ENCODE measurements around the gene TMEM255B.
"Not testable (repeated sequence)": the region's sequence is repeated elsewhere in the genome, so short reads cannot be mapped to it uniquely, and the experiment has no call there.

The TMEM255B gene

DNA sequence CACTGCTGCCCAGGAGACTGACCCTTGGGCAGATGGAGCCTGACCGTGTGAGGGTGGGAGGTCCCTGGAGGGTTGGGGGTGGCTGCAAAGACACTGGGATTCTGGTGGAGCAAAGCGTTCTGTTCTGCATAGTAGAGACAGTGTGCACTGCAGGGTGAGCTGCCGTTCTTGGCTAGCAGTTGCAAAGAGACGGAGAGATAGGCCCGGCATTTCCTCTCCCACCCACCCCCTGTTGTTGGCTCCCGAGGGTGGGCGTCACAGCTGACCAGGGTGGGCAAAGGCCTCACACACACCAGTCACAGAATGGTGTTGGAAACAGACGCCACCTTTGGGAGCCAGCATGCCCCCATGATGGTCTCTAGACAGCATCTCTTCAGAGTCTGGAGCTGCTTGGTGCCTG is 11.4 kb downstream of the TMEM255B start:
- no peak for DNase-seq

- no peak for DNase-seq
These were observed 11.9 kb downstream of the TMEM255B start for GRCh38 chr13:113770937-113771336.

DNA sequence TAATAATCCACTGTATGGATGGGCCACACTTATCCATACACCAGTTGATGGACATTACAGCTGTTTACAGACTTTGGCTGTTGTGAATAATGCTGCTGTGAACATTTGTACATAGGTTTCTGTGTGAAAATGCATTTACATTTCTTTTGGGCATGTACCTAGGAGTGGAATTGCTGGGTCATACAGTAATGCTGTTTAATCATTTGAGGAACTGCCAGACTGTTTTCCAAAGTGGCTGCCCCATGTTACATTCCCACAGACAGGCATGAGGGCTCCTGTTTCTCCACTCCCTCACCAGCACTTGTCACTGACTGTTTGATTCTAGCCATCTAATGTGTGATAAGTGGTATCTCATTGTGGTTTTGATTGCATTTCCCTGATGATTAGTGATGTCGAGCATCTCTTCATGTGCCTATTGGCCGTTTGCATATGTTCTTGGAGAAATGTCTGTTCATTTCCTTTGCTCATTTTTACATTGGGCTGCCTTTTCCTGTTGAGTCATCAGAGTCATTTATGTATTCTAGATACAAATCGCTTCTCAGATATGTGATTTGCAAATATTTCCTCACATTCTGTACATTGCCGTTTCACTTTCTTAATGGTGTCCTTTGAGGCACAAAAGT is 12.8 kb downstream of the TMEM255B start:
- no peak for DNase-seq

GRCh38 chr13:113774177-113775107 is 15.4 kb downstream of the TMEM255B start:
- DNase-seq: no peak

GRCh38 chr13:113775451-113776145 is 16.6 kb downstream of the TMEM255B start:
- no peak for DNase-seq

GRCh38 chr13:113776231-113777125 is 17.5 kb downstream of the TMEM255B start:
- no peak for DNase-seq

DNA sequence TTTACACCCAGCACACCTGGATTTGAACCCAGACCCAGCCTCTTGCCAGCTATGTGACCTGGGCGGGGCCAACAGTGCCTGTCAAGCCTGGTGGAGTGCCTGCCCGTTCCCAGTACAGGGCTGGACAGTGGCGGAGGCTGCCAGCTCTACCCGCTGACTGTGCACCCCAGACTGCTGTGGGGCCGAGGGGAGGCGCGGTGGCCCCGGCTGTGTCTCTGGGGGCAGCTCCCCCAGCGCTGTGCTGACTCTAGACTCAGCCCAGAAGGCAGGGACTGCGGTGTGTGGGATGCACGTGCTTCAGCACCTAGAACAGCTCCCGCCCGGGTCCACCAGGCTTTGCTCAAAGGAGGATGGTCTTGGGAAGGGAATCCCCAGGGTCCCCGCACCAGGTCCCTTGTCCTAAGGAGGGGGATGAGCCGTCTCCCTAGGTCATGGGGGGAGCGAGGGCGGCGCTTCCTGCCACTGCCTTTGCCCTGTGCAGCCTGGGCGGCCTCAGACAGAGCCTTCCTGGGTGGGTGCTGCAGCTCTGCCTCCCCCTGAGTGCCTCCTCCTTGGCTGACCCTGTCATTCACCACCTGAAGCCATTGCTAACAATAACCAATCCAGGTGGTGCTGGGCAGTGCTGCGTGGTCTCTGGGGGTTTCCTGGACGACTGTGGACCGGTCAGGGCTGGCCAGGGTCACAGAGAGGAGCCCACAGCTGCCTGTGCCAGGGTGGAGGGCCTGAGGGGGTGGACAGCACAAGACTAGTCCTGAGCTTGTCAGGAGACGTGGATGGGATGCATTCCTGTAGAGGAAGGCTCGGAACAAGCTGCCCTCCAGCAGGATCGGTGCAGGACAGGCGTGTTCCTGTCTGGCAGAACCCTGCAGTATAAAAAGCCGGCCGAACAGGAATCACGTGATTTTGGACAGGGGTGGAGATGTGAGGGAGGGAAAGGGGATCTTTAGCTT is 18.6 kb downstream of the TMEM255B start:
- no peak for DNase-seq

DNA sequence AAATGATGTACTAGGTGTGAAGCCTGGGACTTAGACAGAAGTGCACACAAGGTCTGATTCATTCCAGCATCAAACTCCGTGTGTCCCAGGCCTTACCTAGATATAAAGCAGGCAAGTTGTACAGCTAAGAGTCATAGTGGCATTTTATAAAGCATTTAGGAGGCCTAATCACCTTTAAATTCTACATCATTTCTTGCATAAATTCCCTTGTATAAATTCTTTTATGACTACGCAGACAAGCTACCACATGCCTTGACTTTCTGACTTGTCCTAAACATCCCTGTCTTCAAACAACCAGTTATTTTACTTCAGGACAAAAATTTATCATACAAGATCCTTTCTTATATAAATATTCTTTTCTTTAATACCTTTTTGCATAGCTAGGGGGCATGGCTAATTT is 22.5 kb downstream of the TMEM255B start:
- no peak for DNase-seq

DNA sequence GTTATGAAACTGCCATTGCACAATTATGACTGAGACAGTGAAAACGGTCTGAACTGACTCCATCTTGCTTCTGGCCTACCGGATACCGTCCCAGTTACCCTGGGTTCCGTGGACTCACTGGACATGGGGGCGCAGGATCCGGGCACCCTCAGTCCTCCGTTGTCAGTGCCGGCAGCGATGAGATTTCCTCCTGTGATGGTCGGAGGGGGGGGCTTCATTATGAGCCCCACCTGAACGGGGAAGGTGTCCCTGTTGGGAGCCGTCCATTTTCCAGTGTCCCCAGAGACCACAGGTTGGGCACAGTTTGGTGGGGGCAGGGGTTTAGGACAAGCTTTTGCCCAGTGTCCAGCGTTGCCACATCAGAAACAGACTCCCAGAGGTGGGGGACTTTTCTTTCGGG is 23.4 kb downstream of the TMEM255B start:
- no peak for DNase-seq

DNA sequence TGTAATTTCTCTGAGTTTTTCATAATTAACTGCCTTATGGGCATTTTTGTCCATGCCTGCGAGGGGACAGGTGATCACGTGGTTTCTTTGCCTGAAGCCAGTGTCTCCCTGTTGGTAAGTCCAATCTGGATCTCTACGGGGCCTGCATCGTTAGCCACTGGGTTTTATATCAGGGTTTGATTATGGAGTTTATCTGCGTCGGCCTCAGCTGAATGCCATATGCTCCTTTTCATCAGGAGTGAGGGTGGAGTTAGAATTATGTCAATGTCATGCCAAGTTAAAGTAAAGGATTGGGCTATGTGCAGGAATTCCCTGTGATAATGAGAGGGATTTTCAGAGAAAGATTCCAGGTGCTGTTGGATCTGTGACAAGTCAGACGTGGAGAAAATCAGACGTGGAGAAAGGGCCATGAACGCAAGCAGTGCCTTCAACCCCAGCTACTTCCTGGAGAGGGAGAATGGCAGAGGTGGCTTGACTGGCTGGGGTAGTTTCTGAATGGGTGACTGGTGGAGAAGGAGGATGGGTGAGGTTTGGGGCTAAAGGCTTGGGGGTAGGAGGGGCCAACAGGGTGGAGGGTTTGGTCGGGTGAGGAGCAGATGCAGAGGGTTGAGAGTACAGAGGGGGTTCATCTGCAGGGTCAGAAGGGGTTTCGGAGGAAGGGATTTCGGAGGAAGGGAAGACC is 24.3 kb downstream of the TMEM255B start:
- no peak for DNase-seq

DNA sequence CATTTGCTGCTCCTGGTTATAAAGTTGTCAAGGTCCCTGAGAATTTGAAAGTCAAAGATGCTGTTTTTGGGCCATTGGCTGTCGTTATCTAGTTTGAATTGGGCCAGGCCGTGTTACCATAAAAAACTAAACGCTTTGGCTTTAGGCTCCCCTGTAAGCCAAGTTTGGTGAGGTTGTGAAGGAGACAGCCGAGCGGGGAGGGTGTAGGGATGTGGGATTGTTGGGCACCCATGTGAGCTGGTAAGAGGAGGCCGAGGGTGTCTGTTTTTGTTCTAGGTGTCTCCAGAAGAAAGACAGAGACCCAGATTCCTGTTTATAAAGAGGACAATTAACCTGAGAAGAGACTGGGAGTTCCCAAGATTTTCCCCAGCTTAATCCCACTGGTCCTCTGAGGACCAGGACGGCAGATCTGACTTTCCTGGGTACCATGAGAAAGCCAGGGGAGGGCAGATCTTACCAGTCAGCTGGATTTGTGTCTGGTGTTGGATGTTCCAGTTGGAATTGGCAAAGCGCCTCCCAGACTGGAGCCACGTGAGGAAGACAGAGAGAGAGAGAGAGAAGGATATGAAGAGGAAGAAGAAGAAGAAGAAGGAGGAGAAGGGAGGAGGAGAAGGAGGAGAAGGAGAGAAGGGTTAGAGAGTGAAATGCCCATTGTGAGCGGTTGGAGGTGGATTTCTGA is 25.1 kb downstream of the TMEM255B start:
- DNase-seq: no peak

- DNase-seq: no peak
These were observed 25.6 kb downstream of the TMEM255B start for GRCh38 chr13:113784645-113785024.

DNA sequence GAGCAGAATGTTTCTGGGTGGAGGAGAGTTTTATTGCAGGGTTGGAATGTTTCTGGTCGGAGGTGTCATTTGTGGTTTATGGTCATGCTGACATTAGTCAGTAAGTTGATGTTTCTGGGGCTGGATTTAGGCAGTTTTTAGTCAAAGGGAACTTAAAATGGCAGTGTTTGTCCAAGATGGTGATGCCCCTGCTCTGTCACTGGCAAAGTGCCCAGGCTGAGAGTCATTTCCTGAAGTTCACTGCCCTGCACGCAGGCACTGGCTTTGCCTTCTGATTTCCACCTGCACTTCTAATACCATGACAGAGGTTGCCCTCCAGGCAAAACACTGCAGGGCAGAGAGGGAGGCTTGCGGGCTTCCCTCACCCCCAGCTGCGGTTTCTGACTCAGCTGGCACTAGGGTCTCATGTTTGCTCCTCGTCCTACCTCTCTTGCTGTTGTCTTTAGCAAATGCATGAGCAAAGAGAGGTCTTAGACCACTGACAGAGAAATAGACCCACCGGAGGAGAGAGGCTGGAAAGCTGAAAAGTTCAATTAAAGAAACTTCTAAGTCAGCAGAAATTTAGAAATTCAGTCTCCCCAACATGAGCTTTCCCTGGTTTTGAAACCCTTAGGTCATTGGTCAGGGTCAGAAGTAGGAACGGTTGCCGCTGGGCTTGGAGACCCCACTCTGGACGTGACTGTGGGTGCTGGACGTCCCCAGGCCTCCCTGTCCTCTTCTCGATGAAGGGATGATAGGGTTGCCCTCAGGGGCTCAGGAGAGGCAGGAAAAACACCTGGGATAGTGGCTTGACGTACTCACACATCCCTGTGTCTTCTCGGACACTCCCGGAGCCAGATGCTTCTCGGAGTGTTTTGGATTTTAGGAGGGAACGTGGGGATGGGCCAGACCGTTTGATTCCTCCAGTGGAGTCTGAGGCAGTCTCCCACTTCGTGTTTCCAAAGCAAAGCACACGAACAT is 26.3 kb downstream of the TMEM255B start:
- DNase-seq: peak; percentile 29

DNA sequence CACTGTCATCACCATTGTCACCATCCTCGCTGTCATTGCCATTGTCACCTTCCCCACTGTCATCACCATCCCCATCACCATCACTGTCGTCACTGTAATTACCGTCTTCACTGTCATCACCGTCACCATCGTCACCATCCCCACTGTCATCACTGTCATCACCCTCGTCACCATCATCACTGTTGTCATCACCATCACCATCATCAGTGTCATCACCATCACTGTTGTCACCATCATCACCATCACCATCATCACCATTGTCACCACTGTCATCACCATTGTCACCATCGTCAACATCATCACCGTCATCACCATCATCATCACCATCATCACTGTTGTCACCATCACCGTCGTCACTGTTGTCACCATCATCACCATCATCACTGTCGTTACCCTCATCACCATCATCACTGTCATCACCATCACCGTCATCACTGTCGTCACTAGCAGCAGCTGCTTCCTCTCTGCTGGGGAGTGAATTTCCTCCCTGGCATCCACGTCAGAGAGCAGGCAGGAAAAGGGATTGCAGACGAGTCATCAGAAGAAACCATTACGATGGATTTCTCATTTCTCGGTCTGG is 27.3 kb downstream of the TMEM255B start:
- DNase-seq: no peak

- no peak for DNase-seq
These were observed 28.7 kb downstream of the TMEM255B start for GRCh38 chr13:113787694-113788093.

DNA sequence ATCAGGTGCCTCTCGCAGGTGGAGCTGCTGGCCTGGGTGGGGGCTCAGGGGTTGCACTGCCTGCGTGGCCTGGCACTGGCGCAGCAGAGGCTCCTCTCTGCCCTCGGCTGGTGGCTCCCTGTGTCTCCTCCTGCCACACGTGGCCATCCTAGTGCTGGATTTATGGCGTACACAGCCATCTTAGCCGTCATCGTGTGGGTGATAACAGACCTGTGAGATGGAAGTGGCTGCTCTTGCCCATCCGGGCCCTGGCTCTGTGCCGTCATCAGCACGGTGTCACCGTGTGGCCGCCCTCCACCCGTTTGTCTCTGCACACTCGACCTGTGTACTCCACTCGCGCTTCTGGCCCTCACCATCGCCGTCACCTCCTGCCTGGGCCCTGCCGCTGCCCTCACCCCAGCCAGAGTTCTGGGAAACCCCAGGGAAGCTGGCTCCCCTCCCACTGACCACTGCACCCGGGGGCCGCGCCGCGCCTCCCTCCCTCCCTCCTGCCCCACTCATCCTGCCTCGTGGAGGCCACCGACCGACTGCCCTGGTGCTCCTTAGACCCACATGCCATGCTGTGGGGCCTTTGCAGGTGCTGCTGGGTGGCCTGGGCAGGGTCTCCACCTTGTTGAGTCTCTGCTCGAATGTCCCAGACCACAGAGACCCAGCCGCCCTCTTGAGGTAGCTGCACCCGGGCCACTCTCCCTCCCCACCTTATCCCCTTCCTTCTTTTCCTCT is 29.5 kb downstream of the TMEM255B start:
- no peak for DNase-seq

DNA sequence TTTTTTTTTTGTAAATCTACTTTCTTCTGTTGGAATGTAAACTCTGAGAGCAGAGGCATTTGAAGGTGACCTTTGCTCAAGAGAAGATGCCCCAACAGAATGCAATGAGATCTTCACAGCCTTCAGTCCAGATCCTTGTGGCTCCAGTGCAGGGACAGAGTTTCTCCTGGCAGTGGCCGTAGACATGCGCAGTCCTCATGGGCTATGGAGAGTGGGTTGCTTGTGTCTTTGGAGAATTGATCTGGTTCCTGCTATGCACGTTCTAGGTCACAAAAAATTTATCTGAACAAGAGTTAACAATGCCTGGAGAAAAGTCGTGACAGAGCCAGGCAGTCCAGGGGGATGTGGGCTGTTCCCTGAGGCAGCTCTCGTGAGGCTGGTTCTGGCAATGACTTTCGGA is 30.1 kb downstream of the TMEM255B start:
- DNase-seq: no peak

DNA sequence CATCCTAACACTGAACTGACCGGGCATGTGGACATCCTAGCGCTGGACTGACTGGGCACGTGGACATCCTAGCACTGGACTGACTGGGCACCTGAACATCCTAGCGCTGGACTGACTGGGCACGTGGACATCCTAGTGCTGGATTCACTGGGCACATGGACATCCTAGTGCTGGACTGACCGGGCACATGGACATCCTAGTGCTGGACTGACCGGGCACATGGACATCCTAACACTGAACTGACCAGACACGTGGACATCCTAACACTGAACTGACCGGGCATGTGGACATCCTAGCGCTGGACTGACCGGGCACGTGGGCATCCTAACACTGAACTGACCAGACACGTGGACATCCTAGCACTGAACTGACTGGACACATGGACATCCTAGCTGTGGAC is 30.9 kb downstream of the TMEM255B start:
- DNase-seq: not testable (repeated sequence)
